ENCODE measurements around the gene ZNF677.

GRCh38 chr19:53193535-53194222 lies 61.0 kb downstream of the ZNF677 start:
- TF ChIP-seq POLR2AphosphoS5 (IDR thresholded peaks at IDR 0.05; ENCODE audit: low read depth): no peak
- TF ChIP-seq, protein P1, sequence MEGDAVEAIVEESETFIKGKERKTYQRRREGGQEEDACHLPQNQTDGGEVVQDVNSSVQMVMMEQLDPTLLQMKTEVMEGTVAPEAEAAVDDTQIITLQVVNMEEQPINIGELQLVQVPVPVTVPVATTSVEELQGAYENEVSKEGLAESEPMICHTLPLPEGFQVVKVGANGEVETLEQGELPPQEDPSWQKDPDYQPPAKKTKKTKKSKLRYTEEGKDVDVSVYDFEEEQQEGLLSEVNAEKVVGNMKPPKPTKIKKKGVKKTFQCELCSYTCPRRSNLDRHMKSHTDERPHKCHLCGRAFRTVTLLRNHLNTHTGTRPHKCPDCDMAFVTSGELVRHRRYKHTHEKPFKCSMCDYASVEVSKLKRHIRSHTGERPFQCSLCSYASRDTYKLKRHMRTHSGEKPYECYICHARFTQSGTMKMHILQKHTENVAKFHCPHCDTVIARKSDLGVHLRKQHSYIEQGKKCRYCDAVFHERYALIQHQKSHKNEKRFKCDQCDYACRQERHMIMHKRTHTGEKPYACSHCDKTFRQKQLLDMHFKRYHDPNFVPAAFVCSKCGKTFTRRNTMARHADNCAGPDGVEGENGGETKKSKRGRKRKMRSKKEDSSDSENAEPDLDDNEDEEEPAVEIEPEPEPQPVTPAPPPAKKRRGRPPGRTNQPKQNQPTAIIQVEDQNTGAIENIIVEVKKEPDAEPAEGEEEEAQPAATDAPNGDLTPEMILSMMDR (conservative IDR thresholded peaks at IDR 0.05; ENCODE audit: low read depth in 2 of 2): no peak
- no peak for TF ChIP-seq JUNB (IDR thresholded peaks at IDR 0.05; ENCODE audit: unreplicated experiment)
- no peak for TF ChIP-seq EZH2 (IDR thresholded peaks at IDR 0.05; ENCODE audit: low read depth, unreplicated experiment)
- no peak for TF ChIP-seq CREB1 (CRISPR knock-in tag; IDR thresholded peaks at IDR 0.05; ENCODE audit: low read depth)
- TF ChIP-seq STAT1 (IDR thresholded peaks at IDR 0.05; ENCODE audit: unreplicated experiment): no peak
- TF ChIP-seq REST (IDR thresholded peaks at IDR 0.05; ENCODE audit: unreplicated experiment): no peak
- no peak for TF ChIP-seq EZH2phosphoT487 (IDR thresholded peaks at IDR 0.05; ENCODE audit: unreplicated experiment)
- TF ChIP-seq ETS1 (IDR thresholded peaks at IDR 0.05): no peak
